ENCODE data around the gene RENBP.

Gene RENBP

DNA sequence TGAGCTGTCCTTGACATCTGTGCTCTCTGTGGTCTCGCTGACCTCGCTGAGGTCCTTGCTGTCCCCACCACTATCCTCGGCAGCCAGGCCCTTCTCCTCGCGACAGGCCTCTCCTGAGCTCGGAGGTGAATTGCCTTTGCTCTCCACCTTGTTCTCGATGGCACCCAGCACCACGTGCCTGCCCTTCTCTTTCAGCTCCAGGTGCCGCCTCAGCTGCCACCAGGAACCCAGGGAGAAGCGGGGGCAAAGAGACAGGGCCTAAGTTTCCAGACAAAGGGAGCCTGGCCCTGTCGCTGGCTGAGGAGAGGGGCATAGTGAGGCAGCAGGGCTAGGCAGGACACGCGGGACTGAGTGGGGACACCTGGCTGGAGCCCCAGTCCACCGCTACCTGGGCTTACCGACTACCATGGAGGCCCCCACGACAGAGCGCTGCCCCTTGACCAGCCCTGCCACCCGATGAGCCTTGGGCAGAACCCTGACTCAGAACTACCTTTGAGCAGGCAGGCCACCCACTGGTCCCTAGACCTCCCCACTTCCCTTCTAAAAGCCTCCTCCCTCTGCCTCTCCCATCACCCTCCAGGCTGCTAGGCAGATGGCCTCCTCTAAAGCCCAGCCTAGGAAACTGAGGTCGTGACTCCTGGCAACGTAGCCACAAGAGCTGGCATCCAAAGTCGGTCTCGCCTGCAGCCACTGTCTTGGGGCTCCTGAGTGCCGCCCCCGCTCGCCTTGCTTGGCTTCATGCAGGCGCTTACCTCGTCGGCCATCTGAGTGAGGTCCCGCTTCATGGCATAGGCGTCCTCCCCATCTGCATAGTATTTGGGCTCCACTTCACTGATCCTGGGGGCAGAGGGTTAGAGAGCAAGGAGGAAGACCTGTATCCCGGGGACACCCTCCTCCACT, 14.2 kb downstream of the RENBP start:
- peak overlapping the region; percentile 93 for H3K27ac ChIP-seq
- TF ChIP-seq, protein P1, sequence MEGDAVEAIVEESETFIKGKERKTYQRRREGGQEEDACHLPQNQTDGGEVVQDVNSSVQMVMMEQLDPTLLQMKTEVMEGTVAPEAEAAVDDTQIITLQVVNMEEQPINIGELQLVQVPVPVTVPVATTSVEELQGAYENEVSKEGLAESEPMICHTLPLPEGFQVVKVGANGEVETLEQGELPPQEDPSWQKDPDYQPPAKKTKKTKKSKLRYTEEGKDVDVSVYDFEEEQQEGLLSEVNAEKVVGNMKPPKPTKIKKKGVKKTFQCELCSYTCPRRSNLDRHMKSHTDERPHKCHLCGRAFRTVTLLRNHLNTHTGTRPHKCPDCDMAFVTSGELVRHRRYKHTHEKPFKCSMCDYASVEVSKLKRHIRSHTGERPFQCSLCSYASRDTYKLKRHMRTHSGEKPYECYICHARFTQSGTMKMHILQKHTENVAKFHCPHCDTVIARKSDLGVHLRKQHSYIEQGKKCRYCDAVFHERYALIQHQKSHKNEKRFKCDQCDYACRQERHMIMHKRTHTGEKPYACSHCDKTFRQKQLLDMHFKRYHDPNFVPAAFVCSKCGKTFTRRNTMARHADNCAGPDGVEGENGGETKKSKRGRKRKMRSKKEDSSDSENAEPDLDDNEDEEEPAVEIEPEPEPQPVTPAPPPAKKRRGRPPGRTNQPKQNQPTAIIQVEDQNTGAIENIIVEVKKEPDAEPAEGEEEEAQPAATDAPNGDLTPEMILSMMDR (IDR thresholded peaks at IDR 0.05) = no peak
- TF ChIP-seq ZFX (IDR thresholded peaks at IDR 0.05; ENCODE audit: borderline replicate concordance) = no peak

DNA sequence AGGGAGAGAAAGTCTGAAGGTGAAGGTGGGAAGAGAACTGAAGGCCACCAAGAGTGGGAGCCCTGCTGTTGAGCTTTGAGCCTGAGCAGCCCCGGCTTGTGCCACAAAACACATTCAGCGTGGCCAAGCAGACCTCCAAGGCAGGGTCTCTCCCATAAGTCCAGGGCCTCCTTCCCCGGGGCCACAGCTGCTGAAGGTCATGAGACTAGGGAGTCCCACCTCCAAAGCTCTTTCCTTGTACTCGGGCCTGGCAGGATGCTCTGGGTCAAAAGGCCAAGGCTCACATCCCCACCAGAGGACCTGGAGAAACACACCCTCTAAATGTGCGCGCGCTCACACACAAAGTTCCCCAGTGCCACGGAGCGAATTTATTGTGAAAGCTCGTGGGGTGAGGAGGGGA, 14.9 kb downstream of the RENBP start:
- TF ChIP-seq, protein P1 (IDR thresholded peaks at IDR 0.05) = no peak
- no peak for TF ChIP-seq ZFX (IDR thresholded peaks at IDR 0.05; ENCODE audit: borderline replicate concordance)

DNA sequence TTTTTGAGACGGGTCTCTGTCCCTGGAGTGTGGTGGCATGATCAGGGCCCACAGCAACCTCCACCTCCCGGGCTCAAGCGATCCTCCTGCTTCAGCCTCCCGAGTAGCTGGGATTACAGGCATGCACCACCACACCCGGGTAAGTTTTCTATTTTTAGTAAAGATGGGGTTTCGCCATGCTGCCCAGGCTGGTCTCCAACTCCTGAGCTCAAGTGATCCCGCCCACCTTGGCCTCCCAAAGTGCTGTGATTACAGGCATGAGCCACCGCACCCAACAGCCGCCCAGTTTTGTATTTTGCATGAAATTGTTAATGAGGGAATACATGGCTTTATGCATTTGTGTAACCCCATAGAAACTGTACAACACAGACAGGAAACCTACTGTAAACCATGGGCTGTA, 15.6 kb downstream of the RENBP start:
- no peak for TF ChIP-seq ZFX (IDR thresholded peaks at IDR 0.05; ENCODE audit: borderline replicate concordance)
- TF ChIP-seq, protein P1 (IDR thresholded peaks at IDR 0.05) = no peak
- H3K27ac ChIP-seq = peak overlapping the region; percentile 93

More for the DNA sequence above, 14.9 kb downstream of the RENBP start:
- peak overlapping the region; percentile 93 for H3K27ac ChIP-seq

DNA sequence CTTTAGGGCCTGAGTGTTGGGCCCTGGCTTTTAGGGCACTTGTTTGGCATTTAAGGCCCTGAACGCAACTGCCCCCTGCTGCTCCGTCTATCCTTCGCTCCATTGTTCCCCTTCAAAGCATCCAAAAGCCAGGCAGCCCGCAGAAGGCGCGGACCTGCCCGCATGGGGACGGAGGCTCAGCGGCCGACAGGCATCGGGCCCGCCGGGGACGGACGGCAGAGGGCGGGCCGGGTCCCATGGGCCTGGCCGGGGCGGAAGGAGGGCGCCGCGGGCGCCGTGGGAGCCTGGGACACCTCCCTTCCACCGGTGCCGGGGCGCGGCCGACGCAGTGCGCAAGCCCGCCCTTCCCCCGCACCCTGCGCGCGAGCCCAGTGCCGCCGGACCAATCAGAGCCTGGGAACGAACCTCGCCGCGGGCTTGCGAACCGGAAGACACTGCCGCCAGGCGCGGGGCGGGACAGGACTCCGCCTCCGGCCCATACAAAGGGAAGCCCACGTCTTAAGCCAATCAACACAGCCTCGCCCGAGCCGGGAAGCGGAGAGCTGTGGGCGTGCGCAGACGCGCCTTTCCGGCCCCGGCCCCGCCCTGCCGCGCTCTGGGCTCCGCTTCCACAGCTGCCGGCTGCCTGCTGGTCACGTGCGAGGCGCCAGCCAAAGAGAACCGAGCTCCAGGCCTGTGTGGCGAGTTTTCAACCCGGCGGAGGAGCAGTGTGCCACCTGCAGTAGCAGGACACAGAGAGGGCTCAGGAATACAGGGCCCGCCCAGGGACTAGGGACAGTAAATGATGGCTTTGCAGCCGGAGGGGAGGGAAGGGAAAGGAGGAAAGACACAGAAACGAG, 16.3 kb downstream of the RENBP start:
- no peak for TF ChIP-seq ZFX (IDR thresholded peaks at IDR 0.05; ENCODE audit: borderline replicate concordance)
- TF ChIP-seq, protein P1 (IDR thresholded peaks at IDR 0.05) = peak; percentile 23; the same call in 1 of the 2 replicates
- peak overlapping the region; percentile 93 for H3K27ac ChIP-seq

DNA sequence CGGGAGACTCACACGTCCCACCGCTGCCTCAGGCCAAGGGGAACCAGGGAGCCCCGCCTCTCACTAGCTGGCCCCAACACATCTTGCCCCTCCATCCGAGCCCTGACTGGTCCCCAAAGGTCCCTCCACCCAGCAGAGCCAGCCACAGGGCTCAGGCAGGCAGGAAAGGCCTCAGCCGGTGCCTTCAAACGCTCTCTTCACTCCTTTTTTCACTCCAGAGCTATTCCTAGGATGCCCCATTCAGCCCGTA, 16.8 kb downstream of the RENBP start:
- H3K27ac ChIP-seq = peak overlapping the region; percentile 93
- TF ChIP-seq, protein P1 (IDR thresholded peaks at IDR 0.05) = no peak
- TF ChIP-seq ZFX (IDR thresholded peaks at IDR 0.05; ENCODE audit: borderline replicate concordance) = no peak

DNA sequence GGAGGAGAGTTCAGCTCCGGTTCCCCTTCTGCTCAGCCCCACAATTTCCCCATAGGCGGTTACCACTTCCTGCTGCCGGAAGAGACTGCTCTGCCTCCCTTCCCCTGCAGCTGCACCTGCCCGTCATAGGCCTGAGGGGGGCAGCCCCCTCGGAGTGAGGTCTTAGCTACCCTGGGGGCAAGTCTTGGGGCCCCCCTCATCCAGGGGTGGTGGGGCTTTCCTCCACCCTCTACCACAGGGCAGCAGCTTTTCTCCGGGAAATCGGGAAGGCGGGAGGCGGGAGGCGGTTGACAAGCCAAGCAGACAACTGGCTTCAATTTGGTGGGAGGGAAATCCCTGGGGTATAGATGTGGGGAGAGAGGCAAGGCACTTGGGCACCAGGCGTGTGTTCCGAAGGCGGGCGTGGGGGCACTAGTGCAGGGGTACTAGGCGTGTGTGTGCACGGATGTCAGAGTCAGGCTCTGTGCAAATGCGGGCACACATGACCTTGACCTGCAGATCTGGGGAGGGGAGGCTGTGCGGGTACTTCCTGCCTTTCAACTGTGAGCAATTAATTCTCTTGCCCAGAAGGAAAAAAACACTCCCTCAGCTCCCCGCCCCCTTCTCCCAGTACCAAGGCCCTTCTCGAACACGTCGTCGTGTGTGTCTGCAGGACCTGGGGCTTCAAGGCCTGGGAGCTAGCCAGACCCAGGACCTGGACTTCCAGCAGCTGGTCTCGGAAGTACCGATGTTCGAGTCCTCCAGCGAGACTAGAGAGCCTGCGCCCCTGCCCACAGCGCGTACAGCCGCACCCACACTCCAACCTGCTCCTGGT, 17.4 kb downstream of the RENBP start:
- H3K27ac ChIP-seq = peak overlapping the region; percentile 93

More for the DNA sequence above, 17.4 kb downstream of the RENBP start:
- TF ChIP-seq, protein P1 (IDR thresholded peaks at IDR 0.05) = no peak
- no peak for TF ChIP-seq ZFX (IDR thresholded peaks at IDR 0.05; ENCODE audit: borderline replicate concordance)

Data from 22Rv1 (cell line).